Ovary (tissue), 9 donors: ENCODE measurements around the gene MAP4. TPM values are rescaled to one million over a fixed set of nuclear protein-coding genes. Genes with fewer than 3 reads are reported as not detected.

Source experiments
- DNase-seq, 5 donors: peaks; one replicate each; pipeline ENCODE4 v3.0.0-alpha.2; 2019 to 2020
- H3K27ac ChIP-seq, 2 donors: fragments of 200-600 bp; one replicate each; pipeline versions ENCODE4 v1.5.1 to v1.8.0; 2019 to 2022
- H3K27me3 ChIP-seq: fragments of 200-600 bp; one replicate; pipeline ENCODE4 v1.8.0; 2022
- H3K36me3 ChIP-seq: fragments of 200-600 bp; sonication (generic); one replicate; pipeline ENCODE4 v1.5.1; 2019
- H3K4me1 ChIP-seq: one replicate; pipeline ENCODE4 v1.8.1; 2013; ENCODE audit warnings: mild to moderate bottlenecking, moderate library complexity; ENCODE audit not compliant: insufficient read depth
- H3K4me3 ChIP-seq: fragments of 200-600 bp; sonication (generic); one replicate; pipeline ENCODE4 v1.5.1; 2017
- H3K9me3 ChIP-seq, 2 donors: fragments of 200-600 bp in 1 of 2; sonication (generic) in 1 of 2; one replicate each; pipeline versions ENCODE4 v1.5.1 to v1.8.1; 2013 to 2019; ENCODE audit warnings: mild to moderate bottlenecking in 1 of 2, moderate library complexity in 1 of 2
- CTCF ChIP-seq, 3 donors: fragments of 450-650 bp in 2 of 3; fragments of 200-600 bp in 1 of 3; IDR thresholded peaks; one replicate each; pipeline versions ENCODE4 v1.5.1 to v1.8.0; 2016 to 2022; ENCODE audit warnings: antibody characterized with exemption in 3 of 3, mild to moderate bottlenecking in 1 of 3
- EP300 ChIP-seq: sonication (generic); formaldehyde crosslinking; IDR thresholded peaks from one replicate; pipeline ENCODE4 v1.6.1; 2017; ENCODE audit warnings: antibody characterized with exemption
- POLR2A ChIP-seq: fragments of 450-650 bp; IDR thresholded peaks from one replicate; pipeline ENCODE4 v1.6.1; 2017; ENCODE audit warnings: antibody characterized with exemption, mild to moderate bottlenecking, moderate library complexity
- WGBS, 3 donors: extraction: QIAGEN DNeasy Blood & Tissue Kit in 1 of 3; methylation state at CpG; one replicate each; pipeline versions ENCODE4 v1.1.5 to v1.1.7; 2013 to 2017; 5-methylcytosine and 5-hydroxymethylcytosine counted together
- intact Hi-C, 4 donors: fragments of 100-400 bp; cut with DNase I; formaldehyde crosslinking; loops; one replicate each; pipeline versions ENCODE4 v1.11.0 to v1.15.1; 2022 to 2023
- polyA plus RNA-seq, 2 donors: library from polyadenylated mRNA; stranded (reverse); fragments of 200-250 nt in 1 of 2; fragments of 350-450 nt in 1 of 2; fragmentation: Illumina TruSeq in 1 of 2; extraction: RNeasy Lipid Tissue Mini Kit (QIAGEN cat#74804) in 1 of 2; gene quantifications; one replicate each; pipeline ENCODE4 v1.2.3, GENCODE V29; 2013 to 2014
- total RNA-seq, 7 donors: library from RNA; depleted of rRNA in 2 of 7; stranded (reverse); fragments of >200 nt in 2 of 7; fragmentation: NEBNext Ultra II Directional in 3 of 7; extraction: Animal tissue kit (Norgen Biotek cat#: 25700) in 3 of 7; gene quantifications; one replicate each; pipeline versions ENCODE4 v1.1.0 to v1.2.4, GENCODE V29; 2016 to 2023
- donor health status: DM: no; HTN: no; CAD: no; lungs with moderate emphysema.
- donor health status: DM: no; HTN: no; CAD: no.
- donor health status: Bipolar disorder and iron deficiency.
- donor health status: DM: yes; HTN: yes; CAD: no.
- donor health status: DM: no; HTN: no; CAD: no.
- donor health status: DM: yes; HTN: yes; CAD: no.

Gene MAP4
- total and polyA plus RNA-seq, 9 donors, result 64.9 to 271 (median 196) TPM

- intact Hi-C loops, result no loop called here
- H3K9me3 ChIP-seq, result no peaks in the 10 kb centered on the region
- no peaks in the 10 kb centered on the region for H3K36me3 ChIP-seq
- H3K27ac ChIP-seq, result no peak overlapping the region
- no peak overlapping the region for H3K4me3 ChIP-seq
- no peak for TF ChIP-seq EP300
- TF ChIP-seq CTCF (IDR thresholded peaks at IDR 0.05), result no peak
- TF ChIP-seq POLR2A, result no peak
- WGBS, 3 donors, result 92 to 98% (median 94%) methylated on average over 1 of the region's 1 CpG
- DNase-seq, result no peak
- no peaks in the 10 kb centered on the region for H3K4me1 ChIP-seq
- H3K27me3 ChIP-seq, result no peaks in the 10 kb centered on the region
These were observed 76.0 kb downstream of the MAP4 start for GRCh38 chr3:47940232-47940631.

GRCh38 chr3:47932421-47932820 is 83.8 kb downstream of the MAP4 start:
- Histone ChIP-seq H3K27me3 (no peaks in the 10 kb centered on the region), H3K27ac (no peak overlapping the region), H3K4me3 (no peak overlapping the region), H3K9me3 (no peaks in the 10 kb centered on the region), H3K4me1 (no peaks in the 10 kb centered on the region), H3K36me3 (no peaks in the 10 kb centered on the region)
- no peak for DNase-seq
- TF ChIP-seq POLR2A (no peak), CTCF (IDR thresholded peaks at IDR 0.05) (no peak), EP300 (no peak)
- 79 to 85% (median 84%) methylated on average over 5 of the region's 5 CpGs for WGBS, 3 donors
- intact Hi-C loops, result no loop called here

DNA sequence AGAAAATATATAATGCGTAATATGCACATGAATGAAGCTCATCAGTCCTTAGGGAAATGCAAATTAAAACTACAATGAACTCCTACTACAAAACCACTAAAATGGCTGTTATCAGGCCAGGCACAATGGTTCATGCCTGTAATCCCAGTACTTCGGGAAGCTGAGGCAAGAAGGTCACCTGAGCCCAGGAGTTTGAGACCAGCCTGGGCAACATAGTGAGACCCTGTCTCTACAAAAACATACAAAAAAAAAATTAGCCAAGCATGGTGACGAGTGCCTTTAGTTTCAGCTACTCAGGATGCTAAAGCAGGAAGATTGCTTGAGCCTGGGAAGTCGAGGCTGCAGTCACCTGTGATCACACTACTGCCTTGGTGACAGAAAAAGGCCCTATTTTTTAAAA is 85.2 kb downstream of the MAP4 start:
- no peak for DNase-seq
- no peak overlapping the region for H3K27ac ChIP-seq
- TF ChIP-seq EP300 (no peak), POLR2A (no peak), CTCF (IDR thresholded peaks at IDR 0.05) (no peak)
- no peaks in the 10 kb centered on the region for H3K9me3 ChIP-seq
- H3K36me3 ChIP-seq, result no peaks in the 10 kb centered on the region
- 93 to 95% (median 93%) methylated on average over 4 of the region's 4 CpGs for WGBS, 3 donors
- H3K27me3 ChIP-seq, result no peaks in the 10 kb centered on the region
- no peaks in the 10 kb centered on the region for H3K4me1 ChIP-seq
- no peak overlapping the region for H3K4me3 ChIP-seq
- intact Hi-C loops, result no loop called here

DNA sequence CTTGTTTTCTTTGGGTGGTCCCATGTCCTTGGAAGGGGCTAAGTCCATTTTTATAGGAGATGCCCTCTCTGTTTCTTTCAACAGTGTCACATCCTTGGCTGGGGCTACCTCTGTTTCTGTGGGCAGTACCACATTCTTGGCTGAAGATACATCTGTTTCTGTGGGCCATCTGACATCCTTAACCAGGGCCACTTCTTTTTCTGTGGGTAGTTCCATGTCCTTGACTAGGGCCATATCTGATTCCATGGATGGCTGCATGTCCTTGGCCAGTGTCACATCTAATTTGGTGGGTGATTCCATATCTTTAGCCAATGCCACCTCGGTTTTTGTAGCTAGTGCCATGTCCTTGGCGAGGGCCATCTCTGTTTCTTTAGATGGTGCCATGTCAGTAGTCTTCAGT is 99.5 kb downstream of the MAP4 start:
- Histone ChIP-seq H3K9me3 (no peaks in the 10 kb centered on the region), H3K27me3 (no peaks in the 10 kb centered on the region), H3K36me3 (no peaks in the 10 kb centered on the region), H3K4me1 (peaks cover 3% of the 10 kb centered on the region), H3K27ac (no peak overlapping the region), H3K4me3 (no peak overlapping the region)
- 93 to 98% (median 96%) methylated on average over 2 of the region's 2 CpGs for WGBS, 3 donors
- DNase-seq, result no peak
- intact Hi-C loops, result no loop called here
- no peak for TF ChIP-seq CTCF (IDR thresholded peaks at IDR 0.05)
- no peak for TF ChIP-seq EP300
- no peak for TF ChIP-seq POLR2A

GRCh38 chr3:47916201-47916600 is 100.0 kb downstream of the MAP4 start:
- TF ChIP-seq CTCF (IDR thresholded peaks at IDR 0.05), result no peak
- H3K27me3 ChIP-seq, result no peaks in the 10 kb centered on the region
- no peaks in the 10 kb centered on the region for H3K36me3 ChIP-seq
- H3K27ac ChIP-seq, result no peak overlapping the region
- no peak overlapping the region for H3K4me3 ChIP-seq
- intact Hi-C loops, result no loop called here
- no peak for DNase-seq
- H3K9me3 ChIP-seq, result no peaks in the 10 kb centered on the region
- peaks cover 3% of the 10 kb centered on the region for H3K4me1 ChIP-seq
- 21 to 49% (median 27%) methylated on average over 5 of the region's 5 CpGs for WGBS, 3 donors
